Naive thymus-derived CD8-positive, alpha-beta T cell (primary cell): Measurements from ENCODE around the gene USP6. TPM values are rescaled to one million over a fixed set of nuclear protein-coding genes. Genes with fewer than 3 reads are reported as not detected.

ENCODE experiments used
- ATAC-seq, 2 donors: fragments of 150-1000 bp; cut with Tn5 transposase in 1 of 2; sonication (Bioruptor Pico), chemical (Tn5 transposase) in 1 of 2; 1 replicate in 1 of 2; 2 replicates in 1 of 2; pipeline ENCODE4 v1.10.0; 2021; ENCODE audit warnings: mild to moderate bottlenecking in 2 of 2, moderate library complexity in 2 of 2
- POLR2A ChIA-PET: fragments of 350-600 bp; sonication (Branson Sonifier 250); formaldehyde crosslinking; loops from one replicate; lab custom pipeline; 2021; ENCODE audit warnings: antibody characterized with exemption; lab: Charles Lee
- DNase-seq, 10 donors: peaks; one replicate each; pipeline versions ENCODE4 v3.0.0 to v3.0.0-alpha.2; 2020 to 2022
- H3K27ac Mint-ChIP-seq, 10 donors: one replicate each; pipeline ENCODE4 v1.8.0; 2020 to 2022; ENCODE audit warnings: mild to moderate bottlenecking in 10 of 10, mixed read lengths in 10 of 10, moderate library complexity in 4 of 10, inconsistent platforms in 1 of 10
- H3K27me3 Mint-ChIP-seq, 5 donors: one replicate each; pipeline ENCODE4 v1.8.0; 2021 to 2022; ENCODE audit warnings: mixed read lengths in 5 of 5
- H3K36me3 Mint-ChIP-seq, 3 donors: one replicate each; pipeline ENCODE4 v1.8.0; 2020 to 2022; ENCODE audit warnings: mixed read lengths in 3 of 3, mild to moderate bottlenecking in 2 of 3, inconsistent platforms in 1 of 3
- H3K4me1 Mint-ChIP-seq, 4 donors: one replicate each; pipeline ENCODE4 v1.8.0; 2021 to 2022; ENCODE audit warnings: mixed read lengths in 4 of 4
- H3K4me3 Mint-ChIP-seq, 10 donors: one replicate each; pipeline ENCODE4 v1.8.0; 2020 to 2022; ENCODE audit warnings: mild to moderate bottlenecking in 10 of 10, mixed read lengths in 10 of 10, moderate library complexity in 6 of 10, inconsistent platforms in 1 of 10
- H3K9me3 Mint-ChIP-seq, 9 donors: one replicate each; pipeline ENCODE4 v1.8.0; 2020 to 2022; ENCODE audit warnings: mixed read lengths in 9 of 9, mild to moderate bottlenecking in 3 of 9, inconsistent platforms in 1 of 9, moderate library complexity in 1 of 9
- polyA plus RNA-seq, 3 donors: library from polyadenylated mRNA; unstranded; fragments of 300-500 nt; fragmentation: Illumina TruSeq; gene quantifications; one replicate each; pipeline ENCODE4 v1.2.3, GENCODE V29; 2021
- total RNA-seq, 8 experiments: library from RNA in 2 of 8; stranded (reverse) in 2 of 8; gene quantifications; one replicate each; pipeline ENCODE4 v1.2.3 and lab custom pipeline; 2021 to 2026

Gene USP6
- total and polyA plus RNA-seq, 5 experiments from 2014 or later, result 0.02 to 0.39 (median 0.06) TPM

GRCh38 chr17:5182597-5183409 lies 67.0 kb downstream of the USP6 start:
- H3K27me3 Mint-ChIP-seq, result no peaks in the 10 kb centered on the region
- no peak for ATAC-seq
- DNase-seq, result no peak
- peak overlapping the region in 2 of 10 donors; percentile 45 to 74 for H3K27ac Mint-ChIP-seq
- POLR2A ChIA-PET, result interaction anchor here (3.4 kb wide), 1 partner anchor 9 kb away, joined by 14 read pairs; the partner anchor contains the start of gene ZNF594
- peak overlapping the region in 1 of 10 donors; percentile 20 for H3K4me3 Mint-ChIP-seq
- H3K36me3 Mint-ChIP-seq, result peaks cover 29 to 81% (median 54%) of the 10 kb centered on the region in 3 donors
- peaks cover 0 to 4% (median 3%) of the 10 kb centered on the region in 4 donors for H3K4me1 Mint-ChIP-seq
- H3K9me3 Mint-ChIP-seq, result peaks cover 9 to 94% (median 45%) of the 10 kb centered on the region in 9 donors

- DNase-seq, result no peak
- Mint-ChIP-seq H3K9me3 (peaks cover 9 to 97% (median 45%) of the 10 kb centered on the region in 9 donors), H3K27ac (peak overlapping the region in 1 of 10 donors; percentile 45), H3K4me3 (no peak overlapping the region), H3K4me1 (peaks cover 0 to 4% (median 3%) of the 10 kb centered on the region in 4 donors), H3K36me3 (peaks cover 35 to 84% (median 57%) of the 10 kb centered on the region in 3 donors), H3K27me3 (no peaks in the 10 kb centered on the region)
- POLR2A ChIA-PET, result interaction anchor here (3.4 kb wide), 1 partner anchor 8 kb away, joined by 14 read pairs; the partner anchor contains the start of gene ZNF594
- no peak for ATAC-seq
These were observed 67.6 kb downstream of the USP6 start for GRCh38 chr17:5183410-5183793.

- ATAC-seq (no peak), DNase-seq (peak in 1 of 10 donors; percentile 55)
- H3K36me3 Mint-ChIP-seq, result peaks cover 36 to 79% (median 58%) of the 10 kb centered on the region in 3 donors
- H3K27ac Mint-ChIP-seq, result peak overlapping the region in 1 of 10 donors; percentile 25
- peaks cover 9 to 90% (median 45%) of the 10 kb centered on the region in 9 donors for H3K9me3 Mint-ChIP-seq
- POLR2A ChIA-PET, result no interaction called here
- H3K4me3 Mint-ChIP-seq, result peak overlapping the region in 1 of 10 donors; percentile 45
- H3K4me1 Mint-ChIP-seq, result peaks cover 0 to 4% (median 3%) of the 10 kb centered on the region in 4 donors
- H3K27me3 Mint-ChIP-seq, result no peaks in the 10 kb centered on the region
These were observed 68.5 kb downstream of the USP6 start for GRCh38 chr17:5184288-5184687.

- H3K9me3 Mint-ChIP-seq, result peaks cover 5 to 25% (median 9%) of the 10 kb centered on the region in 9 donors
- POLR2A ChIA-PET, result interaction anchor here (0.5 to 2.8 kb wide), 25 partner anchors 10 to 1049 kb away, joined by 3 to 14 read pairs (median 4); partner anchors contain the start of genes C1QBP, CYB5D2, INCA1 and KIF1C
- peak within 1 kb of the TSS; percentile 90 to 97 (median 95) for H3K4me3 Mint-ChIP-seq
- H3K27me3 Mint-ChIP-seq, result no peaks in the 10 kb centered on the region
- peaks cover 18 to 41% (median 35%) of the 10 kb centered on the region in 4 donors for H3K4me1 Mint-ChIP-seq
- peak; percentile 93 to 98 (median 97) for DNase-seq
- peak within 1 kb of the TSS; percentile 86 to 98 (median 96) for H3K27ac Mint-ChIP-seq
- peak; percentile 98 for ATAC-seq
- peaks cover 9 to 29% (median 19%) of the 10 kb centered on the region in 3 donors for H3K36me3 Mint-ChIP-seq
These were observed 75.9 kb downstream of the USP6 start, which contains the start of gene ZNF594 for GRCh38 chr17:5191541-5192417. TSS of gene ZNF594 (minus strand) at chr17:5191868. CDS start at chr17:5184256, 7,612 bp downstream.

GRCh38 chr17:5194346-5194745 lies 78.5 kb downstream of the USP6 start:
- H3K27me3 Mint-ChIP-seq, result no peaks in the 10 kb centered on the region
- H3K4me3 Mint-ChIP-seq, result peak overlapping the region in 1 of 10 donors; percentile 50
- peaks cover 0 to 10% (median 0%) of the 10 kb centered on the region in 9 donors for H3K9me3 Mint-ChIP-seq
- POLR2A ChIA-PET, result interaction anchor here (1.1 kb wide), 1 partner anchor 33 kb away, joined by 6 read pairs; no protein-coding TSS in a partner anchor
- no peak for DNase-seq
- ATAC-seq, result no peak
- peaks cover 0 to 12% (median 4%) of the 10 kb centered on the region in 3 donors for H3K36me3 Mint-ChIP-seq
- peak overlapping the region in 1 of 10 donors; percentile 5 for H3K27ac Mint-ChIP-seq
- peaks cover 15 to 55% (median 45%) of the 10 kb centered on the region in 4 donors for H3K4me1 Mint-ChIP-seq

- Mint-ChIP-seq H3K4me3 (peak overlapping the region in 4 of 10 donors; percentile 26 to 45 (median 40)), H3K4me1 (peaks cover 4 to 26% (median 15%) of the 10 kb centered on the region in 4 donors), H3K27me3 (no peaks in the 10 kb centered on the region), H3K9me3 (no peaks in the 10 kb centered on the region), H3K27ac (peak overlapping the region; percentile 4 to 90 (median 77)), H3K36me3 (peaks cover 0 to 4% (median 0%) of the 10 kb centered on the region in 3 donors)
- peak in 1 of 2 donors; percentile 53 for ATAC-seq
- POLR2A ChIA-PET, result interaction anchor here (0.8 to 2.7 kb wide), 8 partner anchors 13 to 84 kb away, joined by 3 to 15 read pairs (median 4); partner anchors contain the start of gene RABEP1
- DNase-seq, result peak in 3 of 10 donors; percentile 3 to 30 (median 21)
These were observed 82.6 kb downstream of the USP6 start for GRCh38 chr17:5198472-5198871.

GRCh38 chr17:5200360-5200759 lies 84.5 kb downstream of the USP6 start:
- H3K27me3 Mint-ChIP-seq, result no peaks in the 10 kb centered on the region
- no peak overlapping the region for H3K4me3 Mint-ChIP-seq
- DNase-seq (no peak), ATAC-seq (no peak)
- peaks cover 4 to 31% (median 17%) of the 10 kb centered on the region in 4 donors for H3K4me1 Mint-ChIP-seq
- H3K9me3 Mint-ChIP-seq, result no peaks in the 10 kb centered on the region
- POLR2A ChIA-PET, result interaction anchor here (0.7 to 1.2 kb wide), 2 partner anchors 16 to 20 kb away, joined by 3 to 4 read pairs; no protein-coding TSS in a partner anchor
- H3K36me3 Mint-ChIP-seq, result peaks cover 0 to 4% (median 4%) of the 10 kb centered on the region in 3 donors
- H3K27ac Mint-ChIP-seq, result peak overlapping the region in 1 of 10 donors; percentile 10

GRCh38 chr17:5201011-5201410 lies 85.2 kb downstream of the USP6 start:
- no peak overlapping the region for H3K27ac Mint-ChIP-seq
- POLR2A ChIA-PET, result interaction anchor here (0.7 to 1.2 kb wide), 2 partner anchors 16 to 19 kb away, joined by 3 to 4 read pairs; no protein-coding TSS in a partner anchor
- no peak overlapping the region for H3K4me3 Mint-ChIP-seq
- no peaks in the 10 kb centered on the region for H3K9me3 Mint-ChIP-seq
- peaks cover 0 to 4% (median 4%) of the 10 kb centered on the region in 3 donors for H3K36me3 Mint-ChIP-seq
- H3K27me3 Mint-ChIP-seq, result no peaks in the 10 kb centered on the region
- ATAC-seq (no peak), DNase-seq (no peak)
- H3K4me1 Mint-ChIP-seq, result peaks cover 4 to 31% (median 17%) of the 10 kb centered on the region in 4 donors

- no peak overlapping the region for H3K4me3 Mint-ChIP-seq
- POLR2A ChIA-PET, result interaction anchor here (1.0 to 1.5 kb wide), 2 partner anchors 32 to 84 kb away, joined by 4 to 7 read pairs; partner anchors contain the start of gene SCIMP
- no peaks in the 10 kb centered on the region for H3K27me3 Mint-ChIP-seq
- H3K36me3 Mint-ChIP-seq, result peaks cover 0 to 9% (median 7%) of the 10 kb centered on the region in 3 donors
- H3K9me3 Mint-ChIP-seq, result no peaks in the 10 kb centered on the region
- H3K27ac Mint-ChIP-seq, result peak overlapping the region in 1 of 10 donors; percentile 31
- ATAC-seq (no peak), DNase-seq (no peak)
- H3K4me1 Mint-ChIP-seq, result peaks cover 9 to 28% (median 11%) of the 10 kb centered on the region in 4 donors
These were observed 87.5 kb downstream of the USP6 start for GRCh38 chr17:5203178-5203907.

- Mint-ChIP-seq H3K9me3 (no peaks in the 10 kb centered on the region), H3K36me3 (peaks cover 0 to 9% (median 7%) of the 10 kb centered on the region in 3 donors), H3K27ac (peak overlapping the region in 1 of 10 donors; percentile 71), H3K4me3 (no peak overlapping the region), H3K4me1 (peaks cover 5 to 29% (median 11%) of the 10 kb centered on the region in 4 donors), H3K27me3 (no peaks in the 10 kb centered on the region)
- ATAC-seq (no peak), DNase-seq (no peak)
- POLR2A ChIA-PET, result interaction anchor here (1.0 kb wide), 1 partner anchor 84 kb away, joined by 7 read pairs; no protein-coding TSS in a partner anchor
These were observed 88.1 kb downstream of the USP6 start for GRCh38 chr17:5203908-5204294.

GRCh38 chr17:5209396-5209795 lies 93.6 kb downstream of the USP6 start:
- DNase-seq (no peak), ATAC-seq (no peak)
- Mint-ChIP-seq H3K36me3 (peaks cover 0 to 18% (median 8%) of the 10 kb centered on the region in 3 donors), H3K27ac (peak overlapping the region in 6 of 10 donors; percentile 71 to 91 (median 84)), H3K27me3 (no peaks in the 10 kb centered on the region), H3K4me3 (no peak overlapping the region), H3K9me3 (no peaks in the 10 kb centered on the region), H3K4me1 (peaks cover 14 to 50% (median 31%) of the 10 kb centered on the region in 4 donors)
- POLR2A ChIA-PET, result no interaction called here
